Activated CD4-positive, alpha-beta T cell treated with anti-CD3 and anti-CD28 coated beads, Interleukin-2, amount 50 U/mL, for 4 hours (primary cell): ENCODE measurements around the gene GARS1.
"Not testable (repeated sequence)": the region's sequence is repeated elsewhere in the genome, so short reads cannot be mapped to it uniquely, and the experiment has no call there.

Experiments used
- DNase-seq, 2 experiments: peaks; one replicate each; pipeline ENCODE4 v3.0.0-alpha.2; 2020

GARS1 gene

DNA sequence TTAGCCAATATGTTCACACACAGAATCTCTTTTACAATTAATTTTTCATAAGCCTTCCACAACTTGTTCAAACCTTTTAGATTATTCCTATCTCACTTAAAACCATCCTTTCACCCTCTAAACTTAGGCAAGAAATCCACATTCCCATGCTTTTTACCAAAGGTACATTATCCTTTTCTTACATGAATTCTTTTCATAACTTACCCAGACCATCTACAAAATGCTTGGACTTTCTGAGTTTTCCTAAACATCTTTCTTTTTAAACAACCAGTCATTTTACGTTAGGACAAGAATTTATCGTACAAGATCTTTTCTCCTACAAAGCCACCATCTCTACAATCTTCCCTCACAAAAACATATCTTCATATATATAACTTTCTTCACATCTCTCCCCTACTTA, 18.8 kb upstream of the GARS1 start:
- no peak for DNase-seq

GRCh38 chr7:30583181-30583580, 11.5 kb upstream of the GARS1 start:
- DNase-seq, result no peak

DNA sequence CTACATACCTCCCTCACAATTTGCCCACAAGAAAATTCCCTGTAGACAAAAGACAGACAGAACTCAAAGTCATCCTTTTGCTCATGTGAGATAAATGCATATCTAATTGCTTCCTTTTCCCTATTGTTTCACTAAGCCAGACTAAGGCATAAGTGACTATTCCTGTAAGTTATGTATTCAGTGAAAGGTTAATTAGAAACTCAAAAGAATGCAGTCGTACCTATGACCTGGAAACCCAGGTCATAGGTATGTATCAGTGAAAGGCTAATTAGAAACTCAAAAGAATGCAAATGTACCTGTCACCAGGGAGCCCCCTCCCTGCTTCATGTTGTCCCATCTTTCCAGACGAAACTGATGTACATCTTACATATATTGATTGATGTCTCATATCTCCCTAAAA, 10.3 kb upstream of the GARS1 start:
- no peak for DNase-seq

DNA sequence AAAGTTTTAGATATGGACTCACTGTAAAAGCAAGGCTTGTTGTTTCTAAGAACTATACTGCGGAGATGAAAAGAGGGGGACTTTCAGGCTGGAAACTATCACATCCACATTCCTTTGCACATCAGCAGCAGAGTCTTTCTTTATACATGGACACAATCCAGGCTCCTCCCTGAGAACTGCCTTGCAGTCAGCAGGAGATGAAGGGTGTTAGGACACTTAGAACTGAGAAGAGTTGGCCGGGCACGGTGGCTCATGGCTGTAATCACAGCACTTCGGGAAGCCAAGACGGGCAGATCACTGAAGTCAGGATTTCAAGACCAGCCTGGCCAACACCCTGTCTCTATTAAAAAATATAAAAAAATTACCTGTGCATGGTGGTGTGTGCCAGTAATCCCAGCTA, 9.7 kb upstream of the GARS1 start:
- DNase-seq, result no peak

GRCh38 chr7:30585675-30586074, 9.0 kb upstream of the GARS1 start:
- DNase-seq, result no peak

- not testable (repeated sequence) for DNase-seq
These were observed 7.1 kb upstream of the GARS1 start for GRCh38 chr7:30587547-30587946.

DNA sequence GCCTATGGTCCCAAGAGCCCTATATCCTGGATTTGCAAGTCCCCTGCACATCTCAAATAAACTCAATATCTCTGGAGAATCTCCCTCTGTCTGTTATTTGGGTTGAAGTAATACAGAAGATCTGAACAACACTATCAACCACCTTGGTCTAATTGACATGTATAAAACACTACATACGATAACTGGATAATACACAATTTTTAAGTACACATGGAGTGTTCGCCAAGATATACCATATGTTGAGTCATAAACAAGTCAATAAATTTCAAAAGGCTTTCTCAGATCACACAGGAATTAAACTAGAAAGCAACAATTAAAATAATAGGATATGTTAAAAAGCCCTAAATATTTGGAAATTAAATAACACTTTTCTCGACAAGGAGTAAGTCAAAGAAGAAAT, 5.6 kb upstream of the GARS1 start:
- DNase-seq, result no peak

- DNase-seq, result peak; percentile 17 to 18
These were observed 584 bp upstream of the GARS1 start for GRCh38 chr7:30594048-30594539.

DNA sequence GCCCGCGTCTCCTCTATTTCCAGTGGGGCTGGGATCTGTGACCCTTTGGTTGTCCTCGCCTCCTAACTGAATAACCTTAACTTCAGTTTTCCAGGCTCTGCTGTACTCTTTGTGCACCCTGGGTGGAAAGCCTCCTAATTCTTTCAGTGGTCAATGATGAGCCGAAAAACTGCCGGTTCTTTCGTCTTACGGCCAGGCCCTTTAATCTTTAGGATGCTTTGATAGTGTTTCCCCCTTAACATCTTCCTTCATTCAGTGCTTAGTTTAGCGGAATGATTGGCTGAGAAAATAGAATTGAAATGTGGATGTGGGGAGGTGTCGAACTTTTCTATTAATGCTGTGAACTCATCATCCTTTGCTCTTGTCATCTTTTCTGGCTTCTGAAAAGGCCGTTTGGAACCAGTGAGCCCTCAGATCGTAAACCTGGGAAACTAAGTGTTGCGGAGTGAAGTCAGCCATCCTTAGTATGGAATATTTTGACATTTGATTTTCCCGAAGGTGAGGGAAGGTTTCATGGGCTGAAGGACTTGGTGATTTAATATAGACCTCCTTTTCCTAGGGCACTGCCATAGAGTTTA, 847 bp downstream of the GARS1 start:
- no peak for DNase-seq

GRCh38 chr7:30596014-30596641, 1.4 kb downstream of the GARS1 start:
- DNase-seq, result no peak

- DNase-seq, result no peak
These were observed 2.0 kb downstream of the GARS1 start for GRCh38 chr7:30596721-30597120.

GRCh38 chr7:30598121-30598876, 3.6 kb downstream of the GARS1 start:
- DNase-seq, result no peak

GRCh38 chr7:30604901-30605300, 10.2 kb downstream of the GARS1 start:
- no peak for DNase-seq

DNA sequence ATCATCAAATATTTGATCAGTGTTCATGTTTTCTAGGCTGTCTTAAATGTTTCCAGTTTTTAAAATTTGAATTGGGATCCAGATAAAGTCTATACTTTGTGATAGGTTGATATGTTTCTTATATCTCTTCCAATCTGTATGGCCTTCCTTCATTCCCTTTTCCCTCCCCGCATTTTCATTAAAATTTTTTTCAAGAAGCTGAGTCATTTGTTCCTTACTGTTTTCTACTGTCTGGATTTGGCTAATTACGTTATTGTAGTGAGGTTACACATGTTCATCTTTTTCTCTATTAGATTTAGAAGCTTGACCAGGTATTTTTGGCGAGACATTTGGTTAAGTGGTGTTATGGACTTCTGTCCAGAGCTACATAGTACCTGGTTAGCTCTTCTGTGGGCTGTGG, 11.2 kb downstream of the GARS1 start:
- no peak for DNase-seq

GRCh38 chr7:30612658-30613265, 18.1 kb downstream of the GARS1 start:
- peak in 1 of 2 experiments; percentile 24 for DNase-seq

DNA sequence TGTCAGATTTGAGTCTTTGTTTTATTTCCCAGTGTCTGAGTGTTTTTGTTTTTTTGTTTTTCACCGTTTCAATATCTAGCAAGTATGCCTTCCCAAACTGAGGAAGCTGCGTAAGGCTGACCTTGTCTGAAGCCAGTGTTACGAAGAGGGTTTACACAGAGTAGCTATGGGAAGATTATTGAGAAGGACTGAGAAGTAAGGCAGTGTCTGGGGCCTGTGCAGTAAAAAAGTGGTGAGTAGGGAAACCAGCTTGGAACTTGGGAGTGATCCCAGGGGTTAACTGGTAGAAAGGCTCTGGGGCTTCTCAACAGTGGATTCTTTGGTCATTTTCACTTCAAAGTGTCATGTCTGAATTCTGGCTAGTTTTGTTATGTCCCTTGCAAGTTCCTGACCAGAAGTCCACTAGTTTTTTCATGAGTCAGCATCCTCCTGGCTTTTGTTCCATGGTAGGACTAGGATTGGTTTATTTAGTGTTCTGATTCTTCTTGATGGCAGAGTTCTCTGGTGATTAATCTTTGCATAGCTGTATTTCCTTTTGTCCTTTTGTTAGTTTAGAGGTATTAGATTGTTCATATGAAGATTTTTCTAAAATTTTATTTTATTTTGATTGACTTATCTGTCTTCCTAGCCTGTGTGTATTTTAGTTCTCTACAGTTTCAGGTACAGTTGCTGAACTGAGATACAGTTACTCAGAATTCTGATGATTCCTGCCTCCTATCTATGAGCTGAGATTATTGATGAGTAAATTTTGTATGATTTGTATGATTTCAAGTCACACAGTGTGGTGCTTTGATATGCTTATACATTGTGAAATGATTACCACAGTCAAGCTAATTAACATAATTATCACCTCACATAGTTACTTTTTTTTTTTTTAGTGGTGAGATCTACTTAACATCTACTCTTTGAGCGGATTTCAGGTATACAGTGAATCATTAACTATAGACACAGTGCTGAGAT, 19.0 kb downstream of the GARS1 start:
- no peak for DNase-seq

DNA sequence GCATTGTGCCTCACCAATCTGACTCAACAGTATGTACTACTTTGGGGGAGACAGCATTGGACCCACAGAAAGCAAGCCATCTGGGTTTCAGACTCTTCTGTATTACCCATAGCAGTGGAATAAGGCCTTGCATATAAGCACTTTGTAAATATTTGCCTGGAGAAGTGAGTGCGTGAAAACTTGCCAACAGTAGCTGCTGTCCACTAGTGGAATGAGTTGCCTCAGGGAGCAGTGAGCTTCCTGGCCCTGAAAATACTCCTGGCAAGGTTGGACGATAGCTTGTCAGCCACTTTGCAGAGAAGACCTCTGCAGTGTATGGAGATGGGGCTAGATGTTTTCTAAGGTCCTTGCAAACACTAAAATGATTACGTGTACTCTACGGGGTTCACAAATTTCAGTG, 21.6 kb downstream of the GARS1 start:
- no peak for DNase-seq

DNA sequence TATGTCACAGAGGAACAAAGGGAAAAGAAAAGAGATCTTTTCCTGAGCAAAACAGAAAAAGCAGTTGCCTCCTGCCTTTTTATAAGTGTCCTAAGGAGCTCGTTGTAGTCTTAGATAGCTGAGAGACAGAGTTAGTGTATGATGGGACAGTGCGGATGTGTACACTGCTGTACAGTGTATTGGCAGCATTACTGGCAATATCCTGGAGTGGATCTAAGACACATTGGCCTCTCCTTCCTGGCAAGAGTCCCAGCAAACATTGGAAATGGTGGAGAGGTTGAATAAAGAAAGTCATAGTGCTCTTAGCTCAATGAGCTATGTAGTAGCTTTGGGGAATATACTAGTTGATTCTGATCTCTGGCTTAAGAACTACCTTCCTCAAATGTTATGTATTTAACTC, 22.7 kb downstream of the GARS1 start:
- DNase-seq, result no peak

- DNase-seq, result no peak
These were observed 23.5 kb downstream of the GARS1 start for GRCh38 chr7:30618080-30618676.

- no peak for DNase-seq
These were observed 24.3 kb downstream of the GARS1 start for GRCh38 chr7:30618961-30619360.

DNA sequence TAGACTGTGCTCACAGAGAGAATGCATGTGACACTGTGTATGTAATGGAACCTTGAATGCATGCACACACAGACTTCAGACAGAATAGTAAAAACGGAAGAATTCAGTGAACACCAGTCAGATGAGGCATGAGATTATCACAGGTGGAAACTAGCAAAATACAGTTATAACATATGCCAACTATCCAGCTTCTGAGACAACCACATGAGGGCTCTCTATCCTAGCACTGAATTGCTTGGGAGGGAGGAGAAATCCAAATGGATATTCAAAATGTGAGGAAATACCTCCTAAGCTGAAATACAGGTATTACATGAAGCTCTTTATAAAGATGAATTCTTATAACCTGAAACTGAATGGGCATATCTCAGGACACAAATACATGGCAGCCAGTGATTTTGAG, 30.6 kb downstream of the GARS1 start:
- no peak for DNase-seq

- DNase-seq, result peak in 1 of 2 experiments; percentile 12
These were observed 32.3 kb downstream of the GARS1 start for GRCh38 chr7:30627026-30627425.
